HG03457 (cell line): Measurements from ENCODE around the gene ALDH1A3.
"Not testable (repeated sequence)": the region's sequence is repeated elsewhere in the genome, so short reads cannot be mapped to it uniquely, and the experiment has no call there.

Experiments
- ATAC-seq: cut with Tn5 transposase; IDR thresholded peaks from one replicate; pipeline ENCODE4 v1.9.1; 2021; ENCODE audit warnings: moderate number of reproducible peaks; ENCODE audit not compliant: unreplicated experiment

The ALDH1A3 gene

DNA sequence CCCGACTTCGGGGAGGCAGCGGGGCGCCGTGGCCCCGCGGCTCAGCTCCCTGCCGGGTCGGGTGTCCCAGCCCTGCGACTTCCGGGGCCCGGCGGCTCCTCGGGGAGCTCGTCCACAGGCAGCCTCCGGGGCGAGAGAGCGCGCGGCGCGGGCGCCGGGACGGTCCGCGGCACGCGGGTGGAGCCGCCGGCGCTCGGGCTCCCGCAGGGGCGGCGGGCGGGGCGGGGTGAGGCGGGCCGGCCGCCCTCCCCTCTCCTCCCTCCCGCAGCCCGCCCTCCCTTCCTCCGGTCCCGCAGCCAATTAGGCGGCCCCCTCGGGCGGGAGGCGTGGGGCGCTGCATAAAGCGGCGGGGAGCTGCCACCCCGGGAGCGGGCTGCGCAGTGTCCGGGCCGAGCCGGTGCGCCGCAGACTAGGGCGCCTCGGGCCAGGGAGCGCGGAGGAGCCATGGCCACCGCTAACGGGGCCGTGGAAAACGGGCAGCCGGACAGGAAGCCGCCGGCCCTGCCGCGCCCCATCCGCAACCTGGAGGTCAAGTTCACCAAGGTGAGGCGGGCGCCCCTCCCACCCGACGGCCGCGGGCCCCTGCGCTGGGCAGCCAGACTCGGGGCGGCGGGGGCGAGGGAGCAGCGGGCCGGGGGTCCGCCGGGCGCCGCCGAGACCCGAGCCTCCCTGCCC, at the start of gene ALDH1A3:
TSS of gene ALDH1A3 (plus strand) at position 368 of the 675 bp plus-strand sequence. CDS start at position 445, 77 bp downstream.
- no peak for ATAC-seq

DNA sequence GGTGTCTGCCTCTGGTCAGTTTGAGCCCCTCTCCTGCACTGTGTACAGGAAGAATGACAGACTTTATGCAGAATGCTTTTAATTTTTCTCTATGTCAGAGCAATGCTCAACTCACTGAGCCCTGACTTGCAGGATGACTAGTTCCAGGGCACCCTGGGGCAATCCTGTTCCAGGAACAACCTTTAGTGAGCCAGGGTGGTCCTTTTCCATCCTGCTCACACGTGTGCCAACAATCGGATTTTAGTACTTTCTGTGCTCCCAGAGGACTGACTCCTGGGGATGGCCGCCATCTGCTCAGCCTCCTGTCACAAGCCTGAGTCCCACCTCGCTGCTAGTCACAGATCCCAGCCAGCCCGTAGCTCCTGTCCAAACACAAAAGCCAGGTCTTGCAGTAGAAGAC, 48.2 kb upstream of the ALDH1A3 start:
- no peak for ATAC-seq

DNA sequence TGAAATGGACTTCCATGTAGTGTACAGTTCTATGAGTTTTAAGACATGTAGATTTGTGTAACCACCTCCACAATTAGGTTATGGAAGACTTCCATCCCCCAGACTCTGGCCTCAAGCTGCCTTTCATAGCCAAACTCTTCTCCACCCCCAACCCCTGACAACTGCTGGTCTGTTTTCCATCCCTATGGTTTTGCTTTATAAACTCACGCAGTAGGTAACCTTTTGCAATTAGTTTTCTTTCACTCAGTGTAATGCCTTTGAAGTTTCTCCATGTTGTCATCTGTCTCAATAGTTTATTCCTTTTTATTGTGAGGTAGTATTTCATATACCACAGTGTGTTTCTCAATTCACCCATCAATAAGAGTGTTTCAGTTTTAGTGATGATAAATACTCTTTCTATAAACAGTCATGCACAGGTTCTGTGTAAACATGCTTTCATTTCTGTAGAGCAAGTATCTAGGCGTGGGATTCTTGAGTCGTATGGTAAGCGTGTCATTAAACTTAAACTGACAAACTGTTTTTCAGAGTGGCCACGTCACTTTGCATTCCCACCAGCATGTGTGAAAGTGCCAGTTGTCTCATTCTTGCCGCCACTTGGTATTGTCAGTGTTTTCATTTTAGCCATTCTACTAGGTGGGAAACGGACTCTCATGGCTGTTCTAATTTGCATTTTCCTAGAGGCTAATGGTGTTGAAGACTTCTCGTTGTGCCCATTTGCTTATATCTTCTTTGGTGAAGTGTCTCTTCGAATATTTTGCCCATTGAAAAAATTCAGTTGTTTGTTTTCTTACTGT, 47.3 kb upstream of the ALDH1A3 start:
- no peak for ATAC-seq

DNA sequence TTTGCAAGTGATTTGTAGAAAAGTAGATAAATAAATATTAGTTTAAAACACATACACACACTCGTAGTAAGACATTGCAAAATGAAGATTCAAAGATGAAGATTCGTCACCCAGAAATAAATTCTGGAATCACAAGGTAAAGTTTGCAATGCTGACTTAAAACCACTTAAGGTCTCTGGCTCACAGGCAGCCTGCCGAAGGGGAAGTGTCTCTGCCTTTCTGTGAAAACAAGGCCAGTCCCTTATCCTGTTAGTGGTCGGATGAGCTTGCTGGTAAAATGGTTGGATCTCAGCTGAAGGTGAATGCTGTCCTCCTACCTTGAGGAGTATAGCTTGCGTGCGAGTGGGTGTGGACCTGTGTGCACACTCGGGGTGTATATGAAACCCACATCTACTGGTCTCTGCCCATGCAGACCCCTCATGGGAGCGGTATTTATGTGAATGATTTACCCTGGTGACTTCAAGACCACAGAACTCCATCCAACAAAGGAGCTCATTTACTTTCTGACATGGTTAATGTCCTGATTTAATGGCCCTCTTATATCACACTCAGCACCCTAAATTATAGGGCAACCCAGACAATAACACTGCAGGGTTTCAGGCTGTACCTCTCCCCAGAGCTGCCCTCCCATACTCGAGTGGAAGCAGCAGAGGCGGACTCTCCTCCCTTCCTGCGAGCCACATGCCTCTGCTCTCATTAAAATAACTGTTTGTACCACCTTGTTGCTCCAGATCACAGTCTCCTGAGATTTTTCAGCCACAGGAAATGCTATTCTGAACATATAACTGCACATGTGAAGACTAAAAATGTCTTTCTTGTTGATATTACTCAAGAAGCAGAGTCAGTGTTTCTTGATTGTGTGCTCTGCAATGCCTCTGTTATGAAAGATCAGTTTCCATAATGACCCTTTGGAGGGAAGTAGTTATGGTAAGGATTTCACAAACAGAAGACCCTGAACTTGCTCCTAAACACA, 45.9 kb upstream of the ALDH1A3 start:
- no peak for ATAC-seq

DNA sequence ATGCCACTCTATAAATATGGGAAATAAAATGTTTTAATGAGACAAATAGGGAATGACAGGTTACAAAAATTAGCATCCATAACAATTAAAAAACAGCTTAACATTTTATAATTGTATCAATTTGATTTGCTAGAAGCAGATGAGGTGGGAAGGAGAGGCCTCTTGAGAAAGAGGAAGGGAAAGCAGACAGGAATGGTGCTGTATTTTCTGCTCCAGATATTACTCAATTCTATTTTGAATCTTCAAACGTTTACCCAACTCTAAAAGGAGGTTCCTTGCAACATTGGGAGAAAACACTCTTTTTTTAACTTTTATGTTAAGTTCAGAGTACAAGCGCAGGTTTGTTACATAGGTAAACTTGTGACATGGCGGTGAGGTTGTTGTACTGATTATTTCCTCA, 44.9 kb upstream of the ALDH1A3 start:
- no peak for ATAC-seq

DNA sequence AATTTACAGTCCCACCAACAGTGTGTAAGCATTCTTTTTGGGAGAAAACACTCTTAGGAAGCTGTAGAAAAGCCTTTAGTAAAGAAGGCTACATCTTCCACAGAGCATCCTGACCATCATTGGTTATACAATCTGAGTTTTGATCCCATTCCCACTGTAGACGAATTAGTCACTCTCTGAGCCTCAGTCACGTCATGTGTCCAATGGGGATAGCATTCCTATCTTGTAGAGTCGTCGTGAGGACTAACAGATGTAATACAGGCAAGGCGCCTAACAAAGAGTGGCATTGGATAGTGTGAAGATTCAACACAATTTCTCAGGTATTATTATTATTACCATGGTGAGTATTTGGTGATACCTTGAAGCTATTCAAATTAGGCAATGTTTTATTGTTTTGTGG, 44.0 kb upstream of the ALDH1A3 start:
- no peak for ATAC-seq

DNA sequence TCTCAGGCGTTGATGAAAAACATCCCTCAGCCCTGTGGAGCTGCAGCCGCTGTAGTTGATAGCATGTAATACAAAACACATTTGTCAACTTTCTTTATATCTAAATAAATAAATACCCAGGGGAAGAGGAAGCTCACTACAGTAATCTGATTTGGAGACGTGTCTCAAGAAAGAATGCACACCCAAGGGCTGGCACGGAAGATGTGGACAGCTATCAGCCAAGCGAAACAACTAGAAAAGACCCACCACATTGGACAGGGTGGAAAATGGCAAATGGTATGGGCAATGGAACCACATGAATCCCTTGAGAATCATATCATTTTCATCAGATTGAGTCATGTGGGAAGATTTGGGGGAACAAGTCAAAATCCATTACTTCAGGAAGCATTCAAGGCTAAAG, 43.1 kb upstream of the ALDH1A3 start:
- no peak for ATAC-seq

DNA sequence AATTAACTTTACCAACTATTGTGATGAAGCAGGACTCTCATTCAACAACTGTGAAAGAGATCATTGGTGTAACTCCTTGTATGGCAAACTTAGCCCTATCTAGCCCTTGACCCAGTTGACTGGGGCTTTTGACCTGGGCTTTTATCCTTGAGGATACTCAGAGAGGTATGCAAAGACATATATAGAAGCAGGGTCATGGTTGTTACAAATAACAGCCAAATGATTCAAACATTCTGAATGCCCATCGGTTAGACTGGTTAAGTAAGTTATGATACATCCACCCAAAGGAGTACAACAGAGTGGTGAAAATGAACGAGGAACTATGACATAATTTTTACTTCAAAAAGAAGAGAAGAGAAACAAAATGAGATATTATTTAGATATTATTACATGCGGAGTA, 38.2 kb upstream of the ALDH1A3 start:
- no peak for ATAC-seq

DNA sequence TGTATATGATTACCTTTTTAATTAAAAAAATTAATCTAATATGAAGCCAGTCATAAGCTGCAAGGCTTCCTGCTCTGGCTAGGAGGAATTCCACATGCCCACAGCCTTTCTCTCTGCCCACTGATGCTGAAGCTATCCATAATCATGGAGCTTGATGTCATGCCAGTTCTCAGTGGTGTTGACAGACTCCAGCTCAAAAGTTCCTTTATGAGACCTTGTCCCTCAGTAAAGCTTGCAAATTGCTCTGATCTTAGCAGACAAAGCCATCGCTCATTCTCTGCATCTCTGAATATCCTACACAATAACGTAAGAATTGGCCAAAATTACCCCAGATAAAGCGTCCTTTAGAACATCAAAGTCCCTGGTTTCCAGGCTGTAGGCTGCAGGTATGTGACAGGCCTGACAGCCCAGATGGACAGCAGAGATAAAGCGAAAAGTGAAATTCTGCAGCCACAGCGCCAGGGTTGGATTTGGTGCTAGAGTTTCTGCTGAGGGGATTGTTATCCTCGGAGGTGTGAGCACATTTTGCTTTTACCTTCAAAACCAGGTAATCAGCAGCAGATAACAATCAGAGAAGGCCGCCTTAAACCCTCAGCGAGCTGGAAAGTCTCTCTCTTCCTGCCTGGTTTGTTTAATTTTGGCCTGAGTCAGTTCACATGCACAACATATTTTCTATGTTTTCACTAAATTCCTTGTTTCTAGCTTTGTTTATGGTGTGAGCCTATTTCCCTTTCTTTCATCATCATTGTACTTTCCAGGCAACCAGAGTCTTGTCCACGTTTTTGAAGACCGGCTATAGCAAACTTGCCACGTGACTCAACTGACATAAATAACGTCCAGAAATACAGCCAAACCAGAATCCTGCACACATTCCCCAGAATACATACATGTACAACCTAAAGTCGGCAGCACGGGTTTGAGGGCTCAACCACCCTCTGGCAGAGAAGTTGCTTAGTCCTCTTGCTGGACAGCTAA, 36.6 kb upstream of the ALDH1A3 start:
- no peak for ATAC-seq

DNA sequence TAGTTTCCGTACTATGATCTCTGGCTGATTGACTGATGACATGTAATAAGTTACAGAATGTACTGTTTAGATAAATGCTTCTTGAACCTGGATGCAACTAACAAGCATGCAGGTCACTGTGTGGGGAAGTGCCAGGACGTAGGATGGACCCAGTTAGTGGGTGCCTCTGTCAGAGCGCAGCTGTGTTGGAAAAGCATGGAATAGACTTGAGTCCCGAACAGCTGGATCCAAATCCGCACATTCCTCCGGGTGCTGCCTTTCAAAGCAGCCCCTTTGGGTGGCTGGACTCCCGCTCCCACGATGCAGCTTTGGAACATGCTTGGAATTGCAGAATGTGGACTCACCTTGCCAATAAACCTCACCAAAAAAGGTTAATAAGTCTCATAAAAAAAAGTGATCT, 35.5 kb upstream of the ALDH1A3 start:
- no peak for ATAC-seq

DNA sequence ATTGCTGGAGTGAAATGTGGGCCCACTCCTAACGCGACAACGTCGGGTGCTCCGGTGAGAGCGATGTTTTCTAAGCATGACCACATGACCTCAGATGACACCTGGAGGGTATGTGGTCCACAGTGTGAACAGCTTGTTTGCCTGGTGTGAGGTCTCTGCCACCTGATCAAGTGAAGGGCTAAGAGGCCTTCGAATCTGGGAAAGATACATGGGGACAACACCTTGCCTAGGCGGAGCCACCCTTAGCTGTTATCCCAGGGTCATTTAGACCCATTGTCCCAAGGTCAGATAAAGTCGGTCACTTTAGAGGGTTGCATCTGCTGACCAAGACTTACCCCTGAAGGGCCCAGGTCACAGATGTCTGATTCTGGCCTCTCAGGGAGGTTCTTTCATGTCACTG, 34.9 kb upstream of the ALDH1A3 start:
- no peak for ATAC-seq

DNA sequence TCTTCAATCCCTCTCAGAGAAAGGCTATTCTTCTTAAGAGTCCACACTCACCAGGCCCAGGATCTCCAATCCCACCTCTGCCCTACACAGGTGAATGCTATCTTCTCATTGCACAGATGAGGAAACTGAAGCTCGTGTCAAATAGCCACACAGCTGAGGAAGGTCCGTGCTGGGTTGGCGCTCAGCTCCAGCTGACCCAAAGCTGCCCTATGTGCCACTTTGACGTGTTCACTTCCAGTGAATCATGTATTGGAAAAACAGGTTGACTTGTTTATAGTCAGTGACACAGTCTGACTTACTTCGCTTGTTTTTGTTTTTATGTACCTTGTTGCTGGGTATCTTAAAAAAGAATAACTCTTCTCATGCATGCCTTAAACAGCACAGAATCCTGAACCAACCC, 32.4 kb upstream of the ALDH1A3 start:
- no peak for ATAC-seq

DNA sequence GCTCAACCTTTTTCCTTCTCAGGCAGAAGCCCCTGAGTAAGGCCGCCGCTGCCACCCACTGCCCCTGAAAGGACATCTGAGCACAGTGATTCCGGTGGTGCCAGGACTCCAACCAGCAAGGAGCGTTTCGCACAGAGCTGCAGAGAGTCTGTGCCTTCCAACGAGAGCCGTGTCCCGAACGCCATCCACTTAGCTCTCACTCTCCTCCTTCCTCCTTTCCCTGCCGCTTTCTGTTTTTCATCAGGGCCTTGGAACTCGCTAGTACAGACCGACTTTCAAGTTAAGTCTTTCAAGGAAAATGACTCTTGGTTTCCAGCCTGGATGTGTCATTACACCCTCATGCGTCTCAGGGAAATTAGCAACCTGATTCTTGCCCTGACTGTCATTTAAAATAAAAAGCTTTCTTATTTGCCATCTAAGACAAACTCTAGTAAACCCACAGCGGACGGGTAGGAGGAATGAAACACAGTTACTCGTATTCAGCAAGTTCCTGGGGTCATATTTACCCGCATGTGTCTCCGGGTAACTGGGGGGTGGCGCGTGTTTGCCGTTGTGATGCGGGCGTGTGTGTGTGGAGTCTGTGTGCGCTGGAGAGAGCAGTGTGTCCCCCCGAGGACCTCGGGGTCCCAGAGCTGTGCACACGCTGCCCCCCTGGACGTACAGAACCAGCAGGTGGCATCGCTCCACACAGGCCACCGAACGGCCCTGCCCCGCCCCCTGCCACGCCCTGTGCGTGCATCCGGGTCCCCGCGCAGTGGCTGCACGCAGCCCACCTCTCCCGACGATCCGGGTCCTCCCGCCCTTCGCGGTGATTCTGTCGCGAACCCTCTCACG, 30.4 kb upstream of the ALDH1A3 start:
- ATAC-seq: no peak

DNA sequence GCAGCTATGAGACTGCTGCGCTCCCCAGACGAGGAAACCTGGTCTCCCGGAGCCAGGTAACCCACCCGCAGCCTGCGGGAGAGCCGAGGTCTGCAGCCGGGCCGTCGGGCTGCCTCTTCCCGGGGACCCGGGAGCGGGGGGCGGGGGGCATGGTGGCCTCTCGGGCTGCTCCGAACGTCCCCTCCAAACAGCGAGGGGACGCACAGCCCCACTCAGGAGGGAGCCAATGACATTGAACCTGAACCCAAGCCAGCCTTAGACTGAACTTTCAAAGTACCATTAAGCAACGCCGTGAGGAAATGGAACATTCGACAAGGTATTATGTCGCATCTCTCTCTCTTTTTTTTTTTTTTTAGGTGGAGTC, 29.8 kb upstream of the ALDH1A3 start:
- ATAC-seq: no peak

DNA sequence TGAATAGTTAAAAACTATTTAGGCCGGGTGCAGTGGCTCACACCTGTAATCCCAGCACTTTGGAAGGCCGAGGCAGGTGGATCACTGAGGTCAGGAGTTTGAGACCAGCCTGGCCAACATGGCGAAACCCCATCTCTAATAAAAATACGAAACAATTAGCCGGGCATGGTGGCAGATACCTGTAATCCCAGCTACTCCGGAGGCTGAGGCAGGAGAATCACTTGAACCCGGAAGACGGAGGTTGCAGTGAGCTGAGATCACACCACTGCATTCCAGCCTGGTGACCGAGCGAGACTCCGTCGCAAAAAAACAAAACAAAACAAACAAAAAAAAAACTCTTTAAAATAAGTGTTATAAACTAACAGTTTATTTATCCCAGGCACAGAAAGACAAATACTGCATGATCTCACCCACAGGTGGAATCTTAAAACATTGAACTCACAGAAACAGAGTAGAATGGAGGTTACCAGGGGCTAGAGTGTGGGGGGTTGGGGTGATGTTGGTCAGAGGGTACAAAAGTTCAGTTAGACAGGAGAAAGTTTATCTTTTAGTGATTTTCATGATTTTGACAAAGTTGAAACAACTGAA, 28.1 kb upstream of the ALDH1A3 start:
- ATAC-seq: not testable (repeated sequence)

DNA sequence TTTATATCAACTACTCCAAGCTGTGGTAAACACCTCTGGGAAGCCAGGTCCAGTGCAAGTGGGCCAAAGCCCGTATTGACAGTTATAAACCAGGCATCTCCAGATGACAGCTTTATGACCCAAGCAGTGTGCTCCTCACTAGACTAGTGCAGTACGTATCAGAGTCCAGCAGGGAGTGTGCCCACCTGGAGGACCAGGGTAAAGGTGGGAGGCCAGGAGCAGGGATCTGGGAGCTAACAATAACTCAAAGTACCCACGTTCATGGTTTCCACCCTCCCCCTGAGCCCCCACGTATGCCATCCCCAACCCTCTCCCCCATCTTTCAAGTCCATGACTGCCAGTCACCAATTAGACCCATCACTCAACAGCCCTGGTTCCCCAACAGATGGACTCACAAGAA, 27.0 kb upstream of the ALDH1A3 start:
- ATAC-seq: no peak

DNA sequence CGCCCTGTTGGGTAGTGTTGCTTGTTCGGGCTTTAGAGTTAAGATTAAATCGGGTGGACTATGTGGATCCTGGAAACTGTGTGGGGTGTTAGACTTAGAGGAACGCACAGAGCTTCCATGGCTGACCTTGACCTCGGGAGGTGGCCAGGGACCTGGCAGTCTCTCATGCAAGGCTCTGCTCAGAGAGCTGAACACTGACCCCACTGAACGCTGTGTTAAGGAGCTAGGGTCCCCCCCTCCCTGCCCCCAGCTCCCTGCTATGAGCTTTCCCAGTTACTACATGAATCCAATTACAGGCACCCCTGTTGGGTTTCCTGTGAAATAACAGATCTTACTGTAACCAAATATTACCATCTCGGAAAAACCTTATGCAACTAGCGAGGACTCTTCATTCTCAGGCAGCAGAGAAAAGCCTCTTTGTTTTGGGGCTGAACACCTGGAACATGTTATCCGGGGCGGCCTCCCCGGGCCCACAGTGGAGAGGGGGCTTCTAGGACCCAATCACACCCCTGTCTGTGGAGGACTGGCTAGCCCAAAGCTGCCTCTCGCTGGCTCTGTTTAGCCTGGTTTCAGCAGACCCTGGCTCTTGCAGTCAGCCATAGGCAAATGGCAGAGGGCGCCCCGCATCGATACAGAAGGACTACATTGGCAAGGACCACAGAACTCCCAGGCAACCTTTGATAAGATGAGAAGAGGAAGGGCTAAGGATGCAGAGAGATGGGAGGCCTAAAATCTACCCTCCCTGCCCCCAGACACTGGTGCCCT, 25.8 kb upstream of the ALDH1A3 start:
- no peak for ATAC-seq

DNA sequence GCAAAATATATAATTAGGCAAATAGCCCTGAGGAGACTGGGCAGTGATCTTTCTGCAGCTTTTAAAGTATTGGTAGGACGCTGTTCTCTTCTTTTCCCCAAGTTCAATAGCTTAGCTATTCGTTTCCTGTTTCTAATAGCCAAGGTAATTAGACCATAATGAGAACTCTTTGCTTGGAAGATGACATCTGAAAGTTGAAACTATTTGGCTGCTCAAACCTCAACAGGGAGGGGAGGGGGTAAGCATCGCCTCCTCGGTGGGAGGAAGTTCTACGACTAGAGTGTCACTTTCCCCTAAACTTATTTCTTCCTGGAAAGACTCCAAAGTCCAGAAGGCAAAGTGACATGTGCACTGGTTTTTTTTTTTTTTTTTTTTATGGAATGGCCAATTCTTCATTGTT, 22.8 kb upstream of the ALDH1A3 start:
- no peak for ATAC-seq
